HepG2 (cell line): ENCODE data around the gene ENKUR. TPM values are rescaled to one million over a fixed set of nuclear protein-coding genes. Genes with fewer than 3 reads are reported as not detected.

Experiments used
- ATAC-seq: fragments of 200-7000 bp; cut with Tn5 transposase; 3 replicates; pipeline ENCODE4 v1.9.1; 2020; ENCODE audit warnings: mild to moderate bottlenecking, moderate library complexity
- BruUV-seq: library from RNA; stranded (reverse); fragments of 400-500 nt; replicated peaks from 2 replicates; lab custom pipeline; 2021; lab: Mats Ljungman, UMichigan
- CTCF ChIA-PET: fragments of 300-600 bp; formaldehyde crosslinking; extraction: SDS; loops from one replicate; lab custom pipeline; 2021; ENCODE audit warnings: low total read pairs, inconsistent platforms, low intra/inter-chr PET ratio; lab: Yijun Ruan, JAX
- POLR2A ChIA-PET: fragments of 350-600 bp; sonication (Branson Sonifier 250); formaldehyde crosslinking; loops from one replicate; lab custom pipeline; 2020; ENCODE audit warnings: antibody characterized with exemption, inconsistent platforms; lab: Yijun Ruan, JAX
- DNase-seq: peaks from one replicate; pipeline ENCODE4 v3.0.0-alpha.2; 2015; ENCODE audit warnings: low spot score
- FAIRE-seq: peaks from 3 replicates; lab custom pipeline; 2011; peaks lifted over from hg19 to GRCh38; lab: Jason Lieb, UNC
- H2AFZ ChIP-seq: one replicate; pipeline ENCODE4 v1.6.1; 2011; ENCODE audit warnings: low read length, inconsistent platforms
- H3K27ac ChIP-seq: fragments of 300-600 bp; 3 replicates; pipeline ENCODE4 v1.8.0; 2011; ENCODE audit warnings: mixed run types, mild to moderate bottlenecking, mixed read lengths, low read length, inconsistent platforms; ENCODE audit not compliant: insufficient read depth; ENCODE audit errors: extremely low read length
- H3K27me3 ChIP-seq, 2 experiments: fragments of 200-600 bp in 1 of 2; 2 replicates in 1 of 2; 3 replicates in 1 of 2; pipeline versions ENCODE4 v1.6.0 to v1.8.0; 2011; ENCODE audit warnings: low read length in 2 of 2, mild to moderate bottlenecking in 2 of 2, moderate library complexity in 2 of 2, inconsistent platforms in 1 of 2; ENCODE audit not compliant: insufficient read depth in 2 of 2, control insufficient read depth in 1 of 2
- H3K36me3 ChIP-seq, 2 experiments: fragments of 200-600 bp in 1 of 2; replicated peaks in 1 of 2; 2 replicates in 1 of 2; 3 replicates in 1 of 2; pipeline versions ENCODE4 v1.5.1 to v1.8.0; 2011; ENCODE audit warnings: low read length in 2 of 2, inconsistent platforms in 1 of 2; ENCODE audit not compliant: insufficient read depth in 2 of 2, control insufficient read depth in 1 of 2
- H3K4me1 ChIP-seq: 2 replicates; pipeline ENCODE4 v1.5.1; 2012; ENCODE audit warnings: low read length, inconsistent platforms; ENCODE audit not compliant: insufficient read depth
- H3K4me2 ChIP-seq: 2 replicates; pipeline ENCODE4 v1.6.0; 2011; ENCODE audit warnings: low read depth, low read length, inconsistent platforms
- H3K4me3 ChIP-seq, 3 experiments: fragments of 200-600 bp in 1 of 3; sonication (generic), shearing (Covaris generic) in 1 of 3; replicated peaks in 1 of 3; 2 replicates each; pipeline ENCODE4 v1.5.1; 2011 to 2016; ENCODE audit warnings: low read length in 3 of 3, inconsistent platforms in 2 of 3, low read depth in 2 of 3, mild to moderate bottlenecking in 2 of 3, control low read depth in 1 of 3, mixed read lengths in 1 of 3; ENCODE audit not compliant: insufficient read depth in 1 of 3
- H3K79me2 ChIP-seq: one replicate; pipeline ENCODE4 v1.6.1; 2011; ENCODE audit warnings: low read length, inconsistent platforms; ENCODE audit not compliant: insufficient read depth
- H3K9ac ChIP-seq: 2 replicates; pipeline ENCODE4 v1.6.0; 2011; ENCODE audit warnings: mild to moderate bottlenecking, low read depth, low read length, inconsistent platforms; ENCODE audit not compliant: insufficient read depth
- H3K9me3 ChIP-seq: 2 replicates; pipeline ENCODE4 v1.5.1; 2012; ENCODE audit warnings: mild to moderate bottlenecking, low read length
- H4K20me1 ChIP-seq: 2 replicates; pipeline ENCODE4 v1.6.0; 2011; ENCODE audit warnings: inconsistent platforms, mild to moderate bottlenecking, low read length, moderate library complexity; ENCODE audit not compliant: insufficient read depth
- AHDC1 ChIP-seq: sonication (generic); formaldehyde crosslinking; IDR thresholded peaks from 2 replicates; pipeline ENCODE4 v1.5.1; 2020; ENCODE audit warnings: mild to moderate bottlenecking, missing genetic modification reagents, borderline replicate concordance
- ATM ChIP-seq: fragments of 450-650 bp; IDR thresholded peaks from 2 replicates; pipeline ENCODE4 v1.7.1; 2017; ENCODE audit warnings: mild to moderate bottlenecking, borderline replicate concordance
- BATF2 ChIP-seq: sonication (generic); formaldehyde crosslinking; IDR thresholded peaks from 2 replicates; pipeline ENCODE4 v1.8.0; 2022; ENCODE audit warnings: mild to moderate bottlenecking, missing genetic modification reagents, moderate library complexity
- BORCS8-MEF2B ChIP-seq: sonication (generic); formaldehyde crosslinking; IDR thresholded peaks from 2 replicates; pipeline ENCODE4 v1.8.0; 2022; ENCODE audit warnings: mild to moderate bottlenecking, missing genetic modification reagents
- DMAP1 ChIP-seq: IDR thresholded peaks from 2 replicates; pipeline ENCODE4 v1.6.1; 2016
- ELF3 ChIP-seq: IDR thresholded peaks from 2 replicates; pipeline ENCODE4 v1.6.1; 2016; ENCODE audit warnings: missing genetic modification reagents, missing compliant biosample characterization
- HOXA9 ChIP-seq: sonication (generic); formaldehyde crosslinking; IDR thresholded peaks from 2 replicates; pipeline ENCODE4 v1.8.1; 2022; ENCODE audit warnings: missing genetic modification reagents, mild to moderate bottlenecking, moderate library complexity, borderline replicate concordance
- KAT8 ChIP-seq: IDR thresholded peaks from 2 replicates; pipeline ENCODE4 v1.6.1; 2016; ENCODE audit warnings: missing genetic modification reagents, missing compliant biosample characterization
- MAFK ChIP-seq, 2 experiments: IDR thresholded peaks in 1 of 2; conservative IDR thresholded peaks in 1 of 2; 2 replicates each; pipeline ENCODE4 v1.6.1; 2011; ENCODE audit warnings: improper control_type of control experiment in 2 of 2, low read length in 2 of 2
- SALL1 ChIP-seq: sonication (generic); formaldehyde crosslinking; IDR thresholded peaks from 2 replicates; pipeline ENCODE4 v1.8.0; 2022; ENCODE audit warnings: mild to moderate bottlenecking, missing genetic modification reagents
- ZFP37 ChIP-seq: sonication (generic); formaldehyde crosslinking; IDR thresholded peaks from 2 replicates; pipeline ENCODE4 v1.4.0; 2020; ENCODE audit warnings: missing genetic modification reagents, borderline replicate concordance
- ZNF703 ChIP-seq: sonication (generic); formaldehyde crosslinking; IDR thresholded peaks from 2 replicates; pipeline ENCODE4 v1.5.1; 2020; ENCODE audit warnings: missing genetic modification reagents, mild to moderate bottlenecking, moderate library complexity, borderline replicate concordance
- WGBS: methylation state at CpG from one replicate; pipeline ENCODE4 v1.1.6; 2017; ENCODE audit warnings: low lambda C conversion rate; 5-methylcytosine and 5-hydroxymethylcytosine counted together
- in situ Hi-C: cut with HindIII; loops from 2 replicates; pipeline ENCODE4 v1.10.0; 2017; ENCODE audit warnings: low pct_unique_long_range_greater_than_20kb; ENCODE audit not compliant: extremely low pct_ligation_motif_present
- intact Hi-C: fragments of 100-400 bp; cut with micrococcal nuclease; formaldehyde crosslinking; loops from one replicate; pipeline ENCODE4 v1.10.0; 2022; ENCODE audit not compliant: unreplicated experiment
- polyA plus RNA-seq, 8 experiments: library from polyadenylated mRNA; depleted of rRNA in 3 of 8; stranded (reverse) in 7 of 8; unstranded in 1 of 8; fragments of >200 nt; fragmentation: Illumina TruSeq in 4 of 8; extraction: Trizol in 4 of 8; gene quantifications; 2 replicates each; pipeline versions ENCODE4 v1.2.1 to v1.2.3, GENCODE V29; 2011 to 2016; ENCODE audit warnings: low read depth in 4 of 8, missing spikeins in 1 of 8, mixed read lengths in 1 of 8; ENCODE audit not compliant: insufficient read depth in 1 of 8
- total RNA-seq, 5 experiments: library from RNA; depleted of rRNA; stranded (reverse); fragments of >200 nt; fragmentation: Illumina TruSeq; extraction: Trizol; gene quantifications; 2 replicates each; pipeline ENCODE4 v1.2.3, GENCODE V29; 2016; ENCODE audit warnings: low read depth in 1 of 5

Gene ENKUR
- total and polyA plus RNA-seq, 2 of the 13 experiments (the other 11 are each of a cell fraction or from before 2014, with no cell fraction given): 0.15 TPM

DNA sequence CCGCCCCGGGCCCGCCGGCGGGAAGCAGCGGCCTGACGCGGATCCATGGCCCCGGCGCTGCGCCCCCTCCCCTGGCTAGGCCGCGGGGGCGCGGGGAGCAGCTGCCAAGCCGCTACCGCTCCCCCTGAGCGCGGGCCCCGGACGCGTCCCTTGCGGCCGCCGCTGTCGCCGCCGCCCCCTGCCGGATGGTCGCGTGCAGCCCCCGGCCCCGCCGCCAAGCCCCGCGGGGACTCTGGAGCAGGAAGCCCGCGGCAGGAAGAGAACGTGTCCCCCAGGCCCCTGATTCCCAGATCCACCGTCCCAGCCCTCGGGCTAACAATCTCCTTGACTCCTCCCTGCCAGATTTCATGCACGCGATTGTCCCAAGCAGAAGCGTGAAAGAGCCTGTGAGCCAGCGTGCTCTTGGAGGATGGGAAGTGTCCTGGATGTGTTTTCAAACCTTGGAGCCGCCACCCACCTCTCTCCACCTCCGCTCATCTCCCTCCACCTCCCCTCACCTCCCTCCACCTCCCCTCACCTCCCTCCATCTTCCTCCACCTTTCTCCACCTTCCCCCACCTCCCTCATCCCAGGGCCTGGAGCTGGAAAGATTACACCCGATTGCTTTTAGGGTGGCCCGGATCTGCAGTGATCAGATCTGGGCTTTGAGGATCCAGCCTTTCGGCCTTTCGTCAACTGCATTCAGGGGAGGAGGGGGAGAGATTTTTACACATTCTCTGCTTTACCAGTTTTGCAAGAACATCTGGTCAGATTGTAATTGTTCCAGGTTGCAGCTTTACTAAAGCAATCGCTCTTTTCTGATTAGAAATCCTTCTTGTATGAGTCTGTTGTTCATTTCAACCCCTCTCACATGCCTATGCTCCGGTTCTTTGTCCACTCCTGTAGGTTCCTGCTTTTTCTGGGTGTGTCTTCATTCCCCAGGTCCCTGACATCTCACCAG lies 63.0 kb downstream of the ENKUR start:
- ChIA-PET POLR2A (no interaction called here), CTCF (no interaction called here)
- FAIRE-seq: no peak
- Histone ChIP-seq H3K27me3 (no peaks in the 10 kb centered on the region), H3K36me3 (no peaks in the 10 kb centered on the region), H3K79me2 (no peaks in the 10 kb centered on the region), H4K20me1 (no peaks in the 10 kb centered on the region), H3K4me1 (no peaks in the 10 kb centered on the region), H2AFZ (no peak overlapping the region), H3K9ac (no peak overlapping the region), H3K27ac (no peak overlapping the region), H3K4me3 (no peak overlapping the region), H3K4me2 (no peak overlapping the region), H3K9me3 (no peaks in the 10 kb centered on the region)
- no peak for ATAC-seq
- intact Hi-C loops (no loop called here), in situ Hi-C loops (no loop called here)
- WGBS: 84% methylated on average over 45 of the region's 53 CpGs
- TF ChIP-seq KAT8 (no peak), BATF2 (CRISPR knock-in tag) (no peak), MAFK (conservative IDR thresholded peaks at IDR 0.05 in 1 of 2, IDR thresholded peaks at IDR 0.05 in 1 of 2; ENCODE audit: low read length in 2 of 2) (no peak), SALL1 (no peak), BORCS8-MEF2B (no peak), DMAP1 (no peak)
- BruUV-seq: no TSS peak
- DNase-seq: no peak

DNA sequence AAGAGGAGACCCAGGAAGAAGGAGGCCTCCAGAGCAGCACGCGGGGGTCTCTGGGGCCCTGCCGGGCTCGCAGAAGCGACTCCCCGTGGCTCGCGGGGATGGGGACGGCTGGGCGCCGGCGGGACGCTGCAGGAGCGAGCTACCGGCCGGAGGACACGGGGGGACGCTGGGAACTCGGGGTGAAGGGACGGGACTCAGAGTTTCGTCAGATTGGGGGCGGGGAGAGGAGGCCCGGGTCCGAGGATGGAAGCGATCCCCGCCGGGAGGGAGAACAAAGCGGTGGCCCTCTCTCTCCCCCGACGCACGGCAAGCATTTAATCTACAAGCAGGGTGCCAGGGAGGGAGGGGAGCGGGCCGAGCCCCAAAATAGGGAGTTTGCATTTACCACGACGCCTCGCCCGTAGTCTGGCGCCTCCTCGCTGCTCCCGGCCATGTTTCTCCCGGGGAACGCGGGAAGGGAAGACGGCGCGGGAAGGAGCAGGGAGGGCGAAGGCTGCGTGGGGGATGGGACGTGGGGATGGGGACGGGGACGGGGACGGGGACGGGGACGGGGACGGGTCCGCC lies 63.7 kb downstream of the ENKUR start, which contains the start of gene PRTFDC1:
PRTFDC1 (minus strand) TSS at position 464 of the 564 bp plus-strand sequence; CDS start at position 433, 31 bp downstream.
- Histone ChIP-seq H3K4me3 (no peak within 1 kb of the TSS), H3K27me3 (no peaks in the 10 kb centered on the region), H3K27ac (no peak within 1 kb of the TSS), H3K4me1 (no peaks in the 10 kb centered on the region), H3K79me2 (no peaks in the 10 kb centered on the region), H3K9me3 (no peaks in the 10 kb centered on the region), H3K4me2 (no peak within 1 kb of the TSS), H2AFZ (no peak within 1 kb of the TSS), H4K20me1 (no peaks in the 10 kb centered on the region), H3K36me3 (no peaks in the 10 kb centered on the region), H3K9ac (no peak within 1 kb of the TSS)
- in situ Hi-C loops: no loop called here
- WGBS: 91% methylated on average over 56 of the region's 56 CpGs
- TF ChIP-seq ZNF703 (no peak), ATM (no peak), ELF3 (CRISPR knock-in tag) (no peak), AHDC1 (CRISPR knock-in tag) (no peak), HOXA9 (no peak), ZFP37 (CRISPR knock-in tag) (no peak)
- CTCF ChIA-PET: no interaction called here
- POLR2A ChIA-PET: no interaction called here
- FAIRE-seq: no peak
- BruUV-seq: no TSS peak
- DNase-seq: no peak
- ATAC-seq: no peak
- intact Hi-C loops: no loop called here
